ENCODE measurements around the gene HOXB1.
"Not testable (repeated sequence)": the region's sequence is repeated elsewhere in the genome, so short reads cannot be mapped to it uniquely, and the experiment has no call there.

Gene HOXB1

DNA sequence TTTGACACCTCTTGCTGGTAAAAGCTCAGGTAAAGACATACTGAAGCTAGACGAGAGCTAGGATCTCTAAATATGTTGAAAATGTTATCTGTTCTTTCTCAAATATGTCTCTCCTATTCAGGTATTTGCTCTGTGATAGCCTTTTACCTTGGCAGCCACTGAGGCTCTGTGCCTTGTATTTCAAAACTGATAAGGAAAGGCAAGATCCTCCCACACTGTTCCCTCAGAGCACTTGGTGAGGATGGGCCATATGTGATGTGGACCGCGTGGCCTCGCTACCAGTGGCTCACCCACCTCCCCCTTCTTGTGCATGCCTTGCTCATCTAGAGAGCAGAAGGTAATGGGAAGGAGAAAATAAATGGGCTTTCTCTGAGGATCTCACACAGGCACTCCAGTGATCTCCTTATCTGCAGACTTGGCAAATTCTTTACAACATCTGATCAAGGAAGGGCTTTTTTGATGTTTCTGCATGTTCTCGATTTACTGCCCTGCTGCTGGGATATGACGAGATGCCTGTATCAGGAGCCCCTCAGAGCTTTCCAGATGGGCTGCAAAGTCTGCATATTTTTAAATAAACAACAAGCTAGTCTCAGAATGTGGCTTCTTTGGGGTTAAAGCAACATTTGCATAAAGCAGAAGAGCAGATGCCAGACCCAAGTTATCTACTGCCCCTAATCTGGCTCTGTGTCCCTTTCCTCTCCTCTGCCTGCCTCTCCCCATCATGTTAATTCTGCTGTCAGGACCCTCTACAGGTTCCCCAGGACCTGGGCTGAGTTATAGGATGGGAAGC, 16.9 kb downstream of the HOXB1 start:
- no peak for DNase-seq

GRCh38 chr17:48513097-48513496, 17.7 kb downstream of the HOXB1 start:
- peak; percentile 16 for DNase-seq

- DNase-seq = peak; percentile 44
Observed at GRCh38 chr17:48510761-48511604, 19.8 kb downstream of the HOXB1 start.

- DNase-seq = no peak
Observed at GRCh38 chr17:48510381-48510760, 20.4 kb downstream of the HOXB1 start.

- not testable (repeated sequence) for DNase-seq
Observed at GRCh38 chr17:48509708-48510107, 21.1 kb downstream of the HOXB1 start.

DNA sequence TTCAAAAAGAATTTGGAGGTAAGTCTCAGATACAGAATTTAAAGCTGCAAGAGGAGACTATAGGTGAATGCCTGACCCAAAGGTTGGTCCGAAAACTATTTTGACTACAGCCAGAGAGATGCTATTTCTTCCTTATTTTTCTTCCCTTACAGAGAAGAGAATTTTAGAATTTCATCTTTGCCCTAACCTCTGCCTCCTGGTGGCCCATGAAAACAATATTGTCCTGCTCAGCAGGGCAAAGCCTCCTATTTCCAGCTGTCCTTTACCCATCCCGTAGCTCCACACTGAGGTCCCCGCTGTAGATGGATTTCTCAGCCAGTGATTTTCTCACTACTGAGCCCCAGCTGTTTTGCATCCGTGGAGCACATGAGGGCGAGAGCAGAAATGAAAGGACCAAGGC, 24.6 kb downstream of the HOXB1 start:
- DNase-seq = no peak

DNA sequence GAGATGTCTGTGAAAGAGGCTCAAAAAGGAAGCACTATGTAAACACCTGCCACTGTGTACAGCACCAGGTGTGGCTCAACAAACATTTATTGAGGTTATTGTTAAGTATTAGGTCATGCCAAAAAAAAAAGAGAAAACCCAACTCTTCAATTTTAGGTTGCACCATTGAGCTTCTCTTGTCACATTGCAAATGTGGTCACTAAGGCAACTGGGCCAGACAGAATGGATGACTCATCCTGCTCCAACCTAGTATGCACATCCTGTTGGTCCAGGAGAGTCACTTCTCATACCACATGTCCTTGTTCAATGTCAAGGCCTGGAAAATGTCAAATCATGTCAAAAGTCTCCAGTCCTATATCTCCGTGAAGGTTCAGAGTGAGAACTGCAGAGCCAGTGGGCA, 25.0 kb downstream of the HOXB1 start:
- peak; percentile 41 for DNase-seq

GRCh38 chr17:48504953-48505352, 25.9 kb downstream of the HOXB1 start:
- no peak for DNase-seq

- no peak for DNase-seq
Observed at GRCh38 chr17:48503747-48504146, 27.1 kb downstream of the HOXB1 start.

GRCh38 chr17:48502901-48503300, 27.9 kb downstream of the HOXB1 start:
- DNase-seq = no peak

DNA sequence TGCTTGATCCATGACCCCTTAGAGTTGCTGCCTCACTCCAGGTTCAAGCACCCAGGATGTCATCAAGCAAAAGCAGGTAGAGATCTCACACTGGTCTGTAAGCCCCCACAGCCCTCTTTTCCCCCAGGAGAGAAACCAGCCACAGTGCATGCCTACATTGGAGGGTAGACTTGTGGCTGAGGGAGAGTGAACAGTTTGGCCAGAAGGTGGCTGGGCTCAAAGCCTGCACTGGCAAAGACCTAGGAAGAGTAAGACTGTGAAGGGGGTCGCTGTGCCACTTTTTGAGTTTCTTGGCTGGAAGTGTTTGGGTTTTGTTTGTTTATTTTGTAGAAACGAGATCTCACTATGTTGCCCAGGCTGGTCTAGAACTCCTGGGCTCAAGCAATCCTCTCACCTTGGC, 28.5 kb downstream of the HOXB1 start:
- no peak for DNase-seq

DNA sequence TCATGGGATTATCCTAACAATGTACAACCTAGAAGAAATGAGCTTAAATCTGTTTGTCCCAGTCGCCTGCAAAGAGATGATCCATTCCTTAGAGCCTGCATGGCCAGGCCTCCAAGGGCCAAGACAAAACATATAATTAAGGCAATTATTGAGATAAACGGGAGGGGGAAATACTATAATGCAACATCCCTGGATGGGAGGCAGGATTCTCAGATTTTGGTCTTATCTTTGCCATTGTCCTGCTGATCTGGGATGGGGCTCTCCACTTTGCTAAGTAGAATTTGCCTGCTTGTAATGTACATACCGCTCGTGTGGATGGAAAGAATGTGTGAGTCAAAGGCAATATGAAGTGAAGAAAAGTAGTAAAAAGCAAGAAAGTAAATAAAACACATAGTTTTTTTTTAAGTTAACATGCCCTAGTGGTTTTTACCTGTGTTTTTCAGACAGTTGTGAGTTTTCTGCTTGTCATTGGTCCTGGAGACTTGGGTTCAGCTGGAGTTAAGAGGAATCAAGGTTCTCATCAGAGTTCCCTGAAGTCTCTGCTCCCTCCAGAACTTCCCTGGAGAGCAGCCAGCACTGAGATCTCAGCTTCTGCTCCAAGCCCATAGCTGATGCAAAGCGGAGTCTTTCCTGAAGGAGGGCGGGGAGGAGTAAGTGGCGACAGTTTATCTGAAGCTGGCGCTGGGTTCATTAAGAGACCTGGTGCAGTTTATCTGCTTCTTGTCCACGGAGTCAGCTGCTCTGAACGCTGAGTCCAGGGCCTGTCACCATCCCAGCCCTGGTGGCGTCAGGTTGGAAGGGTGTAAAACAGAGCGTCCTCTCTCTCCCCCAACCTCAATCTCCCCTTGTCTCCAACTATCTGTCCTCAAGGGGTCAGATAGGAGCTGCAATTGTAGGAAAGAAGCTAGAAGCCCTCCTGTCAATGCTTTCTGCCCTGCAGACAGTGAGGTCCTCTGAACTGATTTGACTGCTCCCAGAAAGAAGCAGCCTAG, 30.1 kb downstream of the HOXB1 start:
- DNase-seq = no peak

DNA sequence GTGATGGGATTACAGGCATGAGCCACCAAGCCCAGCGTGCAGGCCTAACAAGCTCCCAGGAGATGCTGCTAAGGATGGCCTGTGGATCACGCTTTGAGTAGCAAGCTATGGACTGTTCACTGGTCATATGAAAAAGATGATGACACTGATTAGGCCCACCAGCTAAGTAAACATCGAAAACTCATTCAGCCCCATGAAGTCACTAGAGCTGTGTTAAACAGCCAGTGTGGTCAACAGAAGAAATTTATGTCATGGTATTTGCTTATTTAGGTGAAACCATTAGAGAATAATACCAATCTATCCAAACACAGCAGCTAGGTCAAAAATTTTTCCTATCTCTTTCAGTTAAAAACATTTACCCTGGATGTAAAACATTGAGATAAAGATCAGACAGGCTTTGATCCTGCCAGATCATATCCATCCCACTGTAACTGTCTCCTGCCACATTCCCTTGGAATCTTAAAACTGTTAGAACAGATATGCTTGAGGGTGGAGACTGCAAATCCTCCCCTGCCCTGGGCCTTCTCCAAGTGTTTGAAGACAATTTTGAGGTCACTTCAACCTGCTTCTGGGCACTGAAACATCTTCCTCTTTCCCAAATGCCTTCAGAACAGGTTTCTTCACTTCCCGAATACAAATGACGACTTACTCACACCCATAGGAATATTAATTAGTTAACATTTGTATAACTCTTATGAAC, 30.9 kb downstream of the HOXB1 start:
- DNase-seq = no peak

GRCh38 chr17:48499248-48499647, 31.6 kb downstream of the HOXB1 start:
- DNase-seq = no peak

DNA sequence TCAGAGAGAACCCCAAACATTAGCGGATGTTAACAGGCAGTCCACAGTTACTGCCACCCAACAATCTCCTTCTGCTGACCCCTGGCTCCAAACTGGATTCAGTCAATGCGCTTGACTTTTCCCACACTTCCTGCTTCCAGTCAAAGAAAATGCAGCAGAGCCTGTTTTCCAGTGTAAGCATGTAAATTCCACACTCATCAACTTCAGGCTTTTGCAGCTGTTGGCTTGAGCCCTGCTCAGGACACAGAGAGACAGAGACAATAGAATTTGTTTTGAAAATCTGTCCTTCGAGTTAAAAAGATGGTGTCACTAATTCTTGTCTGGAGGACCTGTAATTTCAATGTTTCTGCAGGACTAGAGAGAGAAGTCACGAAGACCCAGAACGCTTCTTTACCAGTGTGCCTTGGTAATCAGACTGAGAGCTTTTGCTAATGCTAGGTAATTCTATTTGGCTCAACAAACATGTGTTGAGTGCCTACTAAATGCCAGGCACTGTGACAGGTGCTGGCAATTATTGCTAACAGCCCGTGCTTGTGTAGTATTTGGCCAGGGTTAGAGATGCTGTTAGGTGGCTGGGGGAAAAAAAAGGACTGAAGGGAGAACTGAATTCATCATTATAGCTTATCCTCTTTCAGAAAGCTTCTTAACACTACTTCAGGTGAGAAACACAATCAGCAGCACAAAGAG, 32.5 kb downstream of the HOXB1 start:
- DNase-seq = no peak

- DNase-seq = no peak
Observed at GRCh38 chr17:48497103-48497502, 33.7 kb downstream of the HOXB1 start.

GRCh38 chr17:48494335-48494734, 36.5 kb downstream of the HOXB1 start:
- no peak for DNase-seq

DNA sequence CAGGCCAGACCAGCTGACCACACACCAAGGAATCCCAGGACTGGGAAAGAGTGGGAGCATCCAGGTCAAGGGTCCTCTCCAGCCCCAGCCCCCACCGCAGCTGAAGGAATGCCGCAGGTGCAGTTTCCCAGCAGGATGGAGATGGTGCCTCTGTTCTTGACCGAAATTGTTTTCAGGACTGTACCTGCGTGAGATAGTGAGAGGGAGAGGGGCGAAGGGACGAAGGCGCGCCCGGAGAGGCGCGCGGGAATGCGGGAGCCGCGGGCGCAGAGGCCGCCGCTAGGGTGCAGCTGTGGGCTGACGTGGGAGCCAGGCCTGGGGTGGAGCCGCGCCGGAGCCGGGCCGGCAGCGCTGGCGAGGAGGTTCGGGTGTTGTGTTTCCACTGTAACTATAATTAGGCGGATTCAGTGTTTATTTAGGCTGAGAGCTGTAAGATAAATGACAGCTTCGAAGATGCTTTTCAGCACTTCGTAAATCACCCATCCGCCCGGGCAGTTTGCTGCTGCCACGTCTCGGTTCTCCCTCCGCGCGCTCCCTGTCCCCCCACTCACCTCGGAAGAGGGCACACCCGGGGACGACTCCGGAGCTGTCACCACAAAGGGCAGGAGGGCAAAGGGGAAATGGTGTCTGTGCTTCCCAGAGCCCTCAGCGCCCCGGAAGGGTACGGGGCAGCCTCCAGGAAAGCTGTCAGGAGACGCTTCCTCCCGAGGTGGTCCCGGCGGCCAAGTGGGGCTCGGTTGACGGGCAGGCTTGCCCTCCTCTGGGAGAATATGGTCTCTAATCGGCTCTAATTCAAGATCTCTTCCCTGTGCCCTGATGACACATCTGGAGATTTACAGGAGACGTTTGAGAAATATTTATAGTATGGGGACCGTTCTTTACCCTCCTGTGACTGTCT, 38.2 kb downstream of the HOXB1 start:
- DNase-seq = peak; percentile 70

GRCh38 chr17:48491527-48492273, 39.1 kb downstream of the HOXB1 start:
- no peak for DNase-seq

DNA sequence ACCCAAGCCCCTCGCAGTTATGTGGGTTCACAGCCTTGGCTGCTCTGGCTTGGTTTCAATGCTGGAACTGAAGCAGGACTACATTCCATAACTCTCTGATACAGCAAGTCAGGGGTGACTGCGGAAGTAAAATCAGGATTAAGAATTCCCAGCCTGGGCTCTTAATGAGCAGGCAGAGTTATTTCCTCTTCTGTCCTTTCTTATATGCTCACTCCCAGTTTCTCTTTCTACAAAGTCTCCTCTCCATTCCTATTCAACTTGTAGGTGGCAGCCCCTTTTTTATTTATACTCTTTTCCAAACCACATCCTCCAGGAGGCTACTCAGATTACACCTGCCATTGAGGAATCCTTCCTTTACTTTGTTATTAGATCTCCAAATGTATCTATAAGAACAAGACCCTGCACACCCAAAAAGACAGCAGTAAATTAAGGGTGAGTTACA, 40.3 kb downstream of the HOXB1 start:
- DNase-seq = no peak

All from activated naive CD4-positive, alpha-beta T cell treated with Interleukin-2 at 50 U/mL for 16 hours (primary cell).